Measurements from ENCODE around the gene SNUPN.

SNUPN gene

GRCh38 chr15:75578948-75579920 lies 46.3 kb downstream of the SNUPN start, which contains the start of gene PTPN9:
Gene PTPN9, minus strand, starts transcription at chr15:75579315. Its CDS starts 539 bp downstream, at chr15:75578776.
- H3K4me3 ChIP-seq (replicated peaks; ENCODE audit: low read depth, low read length) = peak within 1 kb of the TSS; percentile 65
- DNase-seq (ENCODE audit: extremely low read depth, low read depth) = no peak
- TF ChIP-seq CTCF (IDR thresholded peaks at IDR 0.05; ENCODE audit: low read depth, low read length, missing control alignments) = peak; percentile 36

GRCh38 chr15:75578173-75578947 lies 47.2 kb downstream of the SNUPN start:
- H3K4me3 ChIP-seq (replicated peaks; ENCODE audit: low read depth, low read length) = peak overlapping the region; percentile 65
- no peak for DNase-seq (ENCODE audit: extremely low read depth, low read depth)
- TF ChIP-seq CTCF (IDR thresholded peaks at IDR 0.05; ENCODE audit: low read depth, low read length, missing control alignments) = no peak

GRCh38 chr15:75577401-75578172 lies 47.9 kb downstream of the SNUPN start:
- TF ChIP-seq CTCF (IDR thresholded peaks at IDR 0.05; ENCODE audit: low read depth, low read length, missing control alignments) = no peak
- no peak for DNase-seq (ENCODE audit: extremely low read depth, low read depth)
- H3K4me3 ChIP-seq (replicated peaks; ENCODE audit: low read depth, low read length) = peak overlapping the region; percentile 65

- no peak for TF ChIP-seq CTCF (IDR thresholded peaks at IDR 0.05; ENCODE audit: low read depth, low read length, missing control alignments)
- DNase-seq (ENCODE audit: extremely low read depth, low read depth) = no peak
- no peak overlapping the region for H3K4me3 ChIP-seq (replicated peaks; ENCODE audit: low read depth, low read length)
Observed at GRCh38 chr15:75573648-75574384, 51.7 kb downstream of the SNUPN start.

GRCh38 chr15:75570126-75570845 lies 55.2 kb downstream of the SNUPN start:
- no peak for TF ChIP-seq CTCF (IDR thresholded peaks at IDR 0.05; ENCODE audit: low read depth, low read length, missing control alignments)
- H3K4me3 ChIP-seq (replicated peaks; ENCODE audit: low read depth, low read length) = no peak overlapping the region
- DNase-seq (ENCODE audit: extremely low read depth, low read depth) = no peak

Data from HFF-Myc (cell line).